GM19438 (cell line): Measurements from ENCODE around the gene POLR2I.
"Not testable (repeated sequence)": the region's sequence is repeated elsewhere in the genome, so short reads cannot be mapped to it uniquely, and the experiment has no call there.

Experiments used
- ATAC-seq: cut with Tn5 transposase; IDR thresholded peaks from one replicate; pipeline ENCODE4 v1.9.1; 2021; ENCODE audit warnings: low read depth; ENCODE audit not compliant: unreplicated experiment

Gene POLR2I

GRCh38 chr19:36136964-36137686, 22.4 kb upstream of the POLR2I start:
- ATAC-seq, result no peak

- ATAC-seq, result not testable (repeated sequence)
These were observed 20.2 kb upstream of the POLR2I start for GRCh38 chr19:36134867-36135266.

GRCh38 chr19:36131221-36131620, 16.5 kb upstream of the POLR2I start:
- ATAC-seq, result not testable (repeated sequence)

GRCh38 chr19:36128392-36128736, 13.7 kb upstream of the POLR2I start:
- peak; percentile 19 for ATAC-seq

GRCh38 chr19:36125557-36125956, 10.9 kb upstream of the POLR2I start:
- no peak for ATAC-seq

GRCh38 chr19:36121486-36122124, 6.9 kb upstream of the POLR2I start:
- ATAC-seq, result no peak

- ATAC-seq, result no peak
These were observed 6.3 kb upstream of the POLR2I start for GRCh38 chr19:36120984-36121358.

- no peak for ATAC-seq
These were observed 5.7 kb upstream of the POLR2I start for GRCh38 chr19:36120092-36120983.

GRCh38 chr19:36116344-36116637, 1.6 kb upstream of the POLR2I start:
- no peak for ATAC-seq

- peak; percentile 28 for ATAC-seq
These were observed 1.0 kb upstream of the POLR2I start, which contains the start of gene TBCB for GRCh38 chr19:36115453-36116343. TBCB (plus strand) TSS chr19:36115468; CDS start chr19:36115561, 93 bp downstream.

GRCh38 chr19:36113894-36114720, 568 bp downstream of the POLR2I start:
- ATAC-seq, result peak; percentile 2

- no peak for ATAC-seq
These were observed 1.2 kb downstream of the POLR2I start for GRCh38 chr19:36113425-36113824.

GRCh38 chr19:36112678-36113077, 2.0 kb downstream of the POLR2I start:
- ATAC-seq, result no peak

- ATAC-seq, result no peak
These were observed 3.5 kb downstream of the POLR2I start for GRCh38 chr19:36111200-36111539.

- no peak for ATAC-seq
These were observed 4.0 kb downstream of the POLR2I start, which contains the start of gene OVOL3 for GRCh38 chr19:36110487-36111199. OVOL3 (plus strand) TSS chr19:36111143; CDS start chr19:36111203, 60 bp downstream.

- ATAC-seq, result no peak
These were observed 6.0 kb downstream of the POLR2I start for GRCh38 chr19:36108684-36109083.

GRCh38 chr19:36106991-36107390, 7.7 kb downstream of the POLR2I start:
- ATAC-seq, result no peak

GRCh38 chr19:36106441-36106840, 8.2 kb downstream of the POLR2I start:
- no peak for ATAC-seq
